Ishikawa (cell line): ENCODE results near the gene EHF.

ENCODE experiments used
- CEBPB ChIP-seq: IDR thresholded peaks from 2 replicates; pipeline ENCODE4 v1.6.1; 2012
- CREB1 ChIP-seq: IDR thresholded peaks from 2 replicates; pipeline ENCODE4 v1.6.1; 2012; ENCODE audit warnings: low read depth
- EGR1 ChIP-seq: IDR thresholded peaks from 2 replicates; pipeline ENCODE4 v1.6.1; 2012
- EP300 ChIP-seq: IDR thresholded peaks from 2 replicates; pipeline ENCODE4 v1.6.1; 2012; ENCODE audit warnings: borderline replicate concordance
- FOXM1 ChIP-seq: IDR thresholded peaks from 2 replicates; pipeline ENCODE4 v1.6.1; 2012; ENCODE audit warnings: low read depth, borderline replicate concordance
- MAX ChIP-seq: IDR thresholded peaks from 2 replicates; pipeline ENCODE4 v1.6.1; 2012
- NFIC ChIP-seq: IDR thresholded peaks from 2 replicates; pipeline ENCODE4 v1.6.1; 2012
- RAD21 ChIP-seq: IDR thresholded peaks from 2 replicates; pipeline ENCODE4 v1.6.1; 2012; ENCODE audit warnings: low read depth
- REST ChIP-seq: IDR thresholded peaks from 2 replicates; pipeline ENCODE4 v1.6.1; 2012; ENCODE audit warnings: low read depth, mild to moderate bottlenecking
- TAF1 ChIP-seq: IDR thresholded peaks from 2 replicates; pipeline ENCODE4 v1.6.1; 2012; ENCODE audit warnings: low read depth, mild to moderate bottlenecking
- TCF12 ChIP-seq: IDR thresholded peaks from 2 replicates; pipeline ENCODE4 v1.6.1; 2012; ENCODE audit warnings: low read depth
- TEAD4 ChIP-seq: IDR thresholded peaks from 2 replicates; pipeline ENCODE4 v1.6.1; 2012
- USF1 ChIP-seq: IDR thresholded peaks from 2 replicates; pipeline ENCODE4 v1.6.1; 2012
- YY1 ChIP-seq: IDR thresholded peaks from 2 replicates; pipeline ENCODE4 v1.6.1; 2012; ENCODE audit warnings: low read depth
- ZBTB7A ChIP-seq: IDR thresholded peaks from 2 replicates; pipeline ENCODE4 v1.6.1; 2012; ENCODE audit warnings: low read depth

EHF gene

GRCh38 chr11:34706709-34707461 is 86.0 kb downstream of the EHF start:
- TF ChIP-seq EP300 (no peak), RAD21 (no peak), YY1 (no peak), FOXM1 (no peak), CEBPB (no peak), CREB1 (no peak), TAF1 (no peak)

GRCh38 chr11:34707462-34707840 is 86.6 kb downstream of the EHF start:
- TF ChIP-seq TCF12 (no peak), NFIC (no peak), TEAD4 (no peak), ZBTB7A (no peak), TAF1 (no peak), EP300 (no peak), CREB1 (no peak), REST (no peak), RAD21 (no peak), EGR1 (no peak), YY1 (no peak), FOXM1 (no peak), USF1 (no peak), CEBPB (no peak), MAX (no peak)
